ENCODE data around the gene ERICH6B. TPM values are rescaled to one million over a fixed set of nuclear protein-coding genes. Genes with fewer than 3 reads are reported as not detected.

Gene ERICH6B
- total RNA-seq, 2 experiments from 2014 or later = not detected

DNA sequence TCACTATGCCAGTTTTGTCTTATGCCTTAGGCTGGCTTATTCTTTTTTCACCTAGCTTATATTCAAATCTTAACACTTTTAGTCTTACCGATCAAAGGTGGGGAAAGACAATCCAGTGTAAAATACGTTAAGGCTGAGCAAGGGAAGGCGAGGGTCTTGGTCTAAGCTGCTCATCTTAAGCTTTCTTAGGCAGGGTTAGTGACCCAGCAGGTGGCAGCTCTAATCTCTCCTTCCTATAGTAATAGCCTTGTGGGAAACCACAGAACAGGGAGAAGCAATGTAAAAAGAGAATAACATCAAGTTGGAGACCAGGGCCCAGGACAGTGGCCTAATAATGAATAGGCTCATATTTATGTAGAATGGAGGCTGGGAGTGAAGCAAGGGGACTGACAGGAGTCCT is 104.9 kb downstream of the ERICH6B start:
- H3K27me3 Mint-ChIP-seq = no peaks in the 10 kb centered on the region
- ChIA-PET POLR2A (no interaction called here), CTCF (interaction anchor here (0.7 to 1.2 kb wide), 6 partner anchors 9 to 810 kb away, joined by 3 read pairs; no protein-coding TSS in a partner anchor)
- no peaks in the 10 kb centered on the region for H3K9me3 Mint-ChIP-seq
- H3K36me3 Mint-ChIP-seq (ENCODE audit: low read depth) = peaks cover 21% of the 10 kb centered on the region
- DNase-seq (no peak), ATAC-seq (no peak)
- peaks cover 13% of the 10 kb centered on the region for H3K4me1 Mint-ChIP-seq (ENCODE audit: low read depth)
- H3K27ac Mint-ChIP-seq = peak overlapping the region; percentile 17
- TF ChIP-seq, protein P1, sequence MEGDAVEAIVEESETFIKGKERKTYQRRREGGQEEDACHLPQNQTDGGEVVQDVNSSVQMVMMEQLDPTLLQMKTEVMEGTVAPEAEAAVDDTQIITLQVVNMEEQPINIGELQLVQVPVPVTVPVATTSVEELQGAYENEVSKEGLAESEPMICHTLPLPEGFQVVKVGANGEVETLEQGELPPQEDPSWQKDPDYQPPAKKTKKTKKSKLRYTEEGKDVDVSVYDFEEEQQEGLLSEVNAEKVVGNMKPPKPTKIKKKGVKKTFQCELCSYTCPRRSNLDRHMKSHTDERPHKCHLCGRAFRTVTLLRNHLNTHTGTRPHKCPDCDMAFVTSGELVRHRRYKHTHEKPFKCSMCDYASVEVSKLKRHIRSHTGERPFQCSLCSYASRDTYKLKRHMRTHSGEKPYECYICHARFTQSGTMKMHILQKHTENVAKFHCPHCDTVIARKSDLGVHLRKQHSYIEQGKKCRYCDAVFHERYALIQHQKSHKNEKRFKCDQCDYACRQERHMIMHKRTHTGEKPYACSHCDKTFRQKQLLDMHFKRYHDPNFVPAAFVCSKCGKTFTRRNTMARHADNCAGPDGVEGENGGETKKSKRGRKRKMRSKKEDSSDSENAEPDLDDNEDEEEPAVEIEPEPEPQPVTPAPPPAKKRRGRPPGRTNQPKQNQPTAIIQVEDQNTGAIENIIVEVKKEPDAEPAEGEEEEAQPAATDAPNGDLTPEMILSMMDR (IDR thresholded peaks at IDR 0.05) = no peak
- H3K4me3 Mint-ChIP-seq = no peak overlapping the region
- intact Hi-C loops (cut with micrococcal nuclease) = loop anchor here (10.0 kb wide), 1 partner anchor 204 kb away; no protein-coding TSS in a partner anchor

DNA sequence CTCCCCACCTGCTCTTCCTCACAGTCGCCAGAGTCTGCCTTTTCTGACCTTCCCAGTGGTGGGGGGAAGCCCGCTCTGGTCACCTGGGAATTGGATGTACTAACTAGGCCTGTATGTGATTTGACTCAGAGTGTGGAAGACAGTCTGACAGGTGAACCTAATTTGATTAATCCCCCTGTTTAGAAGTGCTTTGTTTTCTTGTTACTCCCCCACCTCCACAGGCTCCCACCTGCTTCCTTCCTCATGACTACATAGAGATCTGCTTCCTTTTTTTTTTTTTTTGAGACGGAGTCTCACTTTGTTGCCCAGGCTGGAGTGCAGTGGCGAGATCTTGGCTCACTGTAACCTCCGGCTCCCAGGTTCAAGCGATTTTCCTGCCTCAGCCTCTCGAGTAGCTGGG is 106.8 kb downstream of the ERICH6B start:
- H3K36me3 Mint-ChIP-seq (ENCODE audit: low read depth) = peaks cover 24% of the 10 kb centered on the region
- H3K4me3 Mint-ChIP-seq = no peak overlapping the region
- ATAC-seq (no peak), DNase-seq (no peak)
- TF ChIP-seq, protein P1 (IDR thresholded peaks at IDR 0.05) = no peak
- no peaks in the 10 kb centered on the region for H3K9me3 Mint-ChIP-seq
- H3K27ac Mint-ChIP-seq = peak overlapping the region; percentile 26
- no peaks in the 10 kb centered on the region for H3K27me3 Mint-ChIP-seq
- CTCF ChIA-PET = no interaction called here
- POLR2A ChIA-PET = interaction anchor here (1.1 kb wide), 1 partner anchor 13 kb away, joined by 3 read pairs; no protein-coding TSS in a partner anchor
- intact Hi-C loops (cut with micrococcal nuclease) = no loop called here
- peaks cover 8% of the 10 kb centered on the region for H3K4me1 Mint-ChIP-seq (ENCODE audit: low read depth)

DNA sequence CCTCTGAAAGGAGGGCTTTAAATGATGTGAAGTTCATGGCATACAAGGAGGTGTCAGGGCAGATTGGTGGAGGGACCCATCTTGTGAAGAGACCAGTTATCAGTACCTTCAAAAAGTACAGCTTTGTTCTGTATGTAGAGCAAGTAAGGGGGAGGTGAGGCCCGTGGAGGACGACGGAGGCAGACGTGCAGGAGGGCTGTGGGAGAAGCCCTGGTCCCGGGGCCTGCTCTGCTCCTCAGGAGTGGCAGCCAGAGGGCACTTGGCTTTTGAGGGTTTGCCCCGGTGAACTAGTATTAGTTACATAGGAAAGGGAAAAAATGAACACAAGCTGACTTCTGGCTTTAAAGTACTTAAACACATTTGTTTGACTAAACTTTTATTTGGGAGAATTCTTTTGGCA is 108.7 kb downstream of the ERICH6B start:
- peaks cover 8% of the 10 kb centered on the region for H3K4me1 Mint-ChIP-seq (ENCODE audit: low read depth)
- H3K4me3 Mint-ChIP-seq = no peak overlapping the region
- no peaks in the 10 kb centered on the region for H3K9me3 Mint-ChIP-seq
- H3K27ac Mint-ChIP-seq = peak overlapping the region; percentile 21
- intact Hi-C loops (cut with micrococcal nuclease) = no loop called here
- H3K36me3 Mint-ChIP-seq (ENCODE audit: low read depth) = peaks cover 24% of the 10 kb centered on the region
- TF ChIP-seq, protein P1 (IDR thresholded peaks at IDR 0.05) = no peak
- POLR2A ChIA-PET = no interaction called here
- CTCF ChIA-PET = interaction anchor here (1.9 kb wide), 1 partner anchor 11 kb away, joined by 7 read pairs; no protein-coding TSS in a partner anchor
- ATAC-seq (no peak), DNase-seq (no peak)
- no peaks in the 10 kb centered on the region for H3K27me3 Mint-ChIP-seq

DNA sequence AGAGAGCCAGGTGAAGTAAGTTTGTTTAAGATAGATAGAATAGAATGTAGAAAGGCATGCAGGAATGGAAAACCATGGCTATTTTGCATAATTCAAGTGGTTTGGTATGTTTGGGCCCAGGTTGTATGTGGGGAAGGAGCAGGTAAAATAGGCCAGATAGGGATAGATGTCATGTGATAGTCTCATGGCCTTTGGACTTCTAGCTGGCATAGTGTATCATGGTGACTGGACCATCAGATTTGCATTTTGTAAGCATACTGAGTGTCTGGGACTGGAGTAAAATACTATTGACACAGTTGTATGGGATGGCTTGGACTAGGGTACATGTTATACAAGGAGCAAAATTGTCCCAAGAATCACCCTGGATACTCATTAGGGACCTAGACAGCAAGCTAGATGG is 111.9 kb downstream of the ERICH6B start:
- peaks cover 16% of the 10 kb centered on the region for H3K4me1 Mint-ChIP-seq (ENCODE audit: low read depth)
- no peak overlapping the region for H3K4me3 Mint-ChIP-seq
- ChIA-PET POLR2A (no interaction called here), CTCF (interaction anchor here (0.7 kb wide), 2 partner anchors 9 to 132 kb away, joined by 3 read pairs; no protein-coding TSS in a partner anchor)
- no peak for DNase-seq
- H3K9me3 Mint-ChIP-seq = no peaks in the 10 kb centered on the region
- intact Hi-C loops (cut with micrococcal nuclease) = no loop called here
- no peak for ATAC-seq
- TF ChIP-seq, protein P1 (IDR thresholded peaks at IDR 0.05) = no peak
- no peaks in the 10 kb centered on the region for H3K27me3 Mint-ChIP-seq
- peaks cover 29% of the 10 kb centered on the region for H3K36me3 Mint-ChIP-seq (ENCODE audit: low read depth)
- H3K27ac Mint-ChIP-seq = no peak overlapping the region

DNA sequence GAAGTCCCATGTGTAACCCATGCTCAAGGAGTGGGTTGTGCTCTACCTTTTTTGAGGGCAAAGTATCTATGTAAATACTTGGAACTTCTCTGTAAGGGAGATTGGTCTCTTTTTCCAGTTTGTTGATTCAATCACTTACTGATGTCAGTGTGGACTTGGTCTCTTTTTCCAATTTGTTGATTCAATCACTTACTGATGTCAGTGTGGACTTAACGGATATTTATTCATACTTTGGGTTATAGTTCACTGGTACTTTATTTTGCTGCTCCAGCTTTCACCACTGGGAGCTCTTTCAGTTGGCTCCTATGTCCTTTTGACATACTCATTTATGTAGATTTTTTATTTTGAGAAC is 114.4 kb downstream of the ERICH6B start:
- Mint-ChIP-seq H3K4me1 (ENCODE audit: low read depth) (peaks cover 16% of the 10 kb centered on the region), H3K27me3 (no peaks in the 10 kb centered on the region), H3K36me3 (ENCODE audit: low read depth) (peaks cover 39% of the 10 kb centered on the region), H3K27ac (peak overlapping the region; percentile 88), H3K4me3 (no peak overlapping the region), H3K9me3 (no peaks in the 10 kb centered on the region)
- ChIA-PET POLR2A (no interaction called here), CTCF (interaction anchor here (1.3 kb wide), 1 partner anchor 9 kb away, joined by 3 read pairs; no protein-coding TSS in a partner anchor)
- DNase-seq (no peak), ATAC-seq (no peak)
- intact Hi-C loops (cut with micrococcal nuclease) = no loop called here
- TF ChIP-seq, protein P1 (IDR thresholded peaks at IDR 0.05) = no peak
